K562 (cell line): Measurements from ENCODE around the gene SIRPB2. TPM values are rescaled to one million over a fixed set of nuclear protein-coding genes. Genes with fewer than 3 reads are reported as not detected.

Experiments used
- ATAC-seq: fragments of 200-7000 bp; cut with Tn5 transposase; 3 replicates; pipeline ENCODE4 v1.9.1; 2020; ENCODE audit warnings: moderate library complexity
- BruUV-seq: library from RNA; stranded (reverse); fragments of 400-500 nt; replicated peaks from 2 replicates; lab custom pipeline; 2021; lab: Mats Ljungman, UMichigan
- CTCF ChIA-PET: fragments of 300-600 bp; formaldehyde crosslinking; extraction: SDS; loops from one replicate; lab custom pipeline; 2021; ENCODE audit warnings: low intra/inter-chr PET ratio; lab: Yijun Ruan, JAX
- POLR2A ChIA-PET: fragments of 300-600, 350-650 bp; sonication (Branson Sonifier 250); formaldehyde crosslinking; extraction: SDS; loops from one replicate; lab custom pipeline; 2021; ENCODE audit warnings: antibody characterized with exemption, inconsistent platforms; lab: Yijun Ruan, JAX
- DNase-seq, 4 experiments: peaks; one replicate each; pipeline versions ENCODE4 v3.0.0 to v3.0.0-alpha.2; 2011 to 2018; ENCODE audit warnings: low spot score in 3 of 4, mixed read lengths in 3 of 4; ENCODE audit errors: extremely low read depth in 1 of 4
- FAIRE-seq: peaks from 2 replicates; lab custom pipeline; 2011; peaks lifted over from hg19 to GRCh38; lab: Jason Lieb, UNC
- H2AFZ ChIP-seq: 2 replicates; pipeline ENCODE4 v1.6.0; 2011; ENCODE audit warnings: low read depth, low read length, control low read depth, inconsistent platforms
- H3K27ac ChIP-seq: fragments of 200-600 bp; 3 replicates; pipeline ENCODE4 v1.8.0; 2011; ENCODE audit warnings: low read depth, mild to moderate bottlenecking, control low read depth, inconsistent platforms, low read length, moderate library complexity, mixed read lengths; ENCODE audit errors: extremely low read depth
- H3K27me3 ChIP-seq, 2 experiments: fragments of 300-600 bp in 1 of 2; 2 replicates in 1 of 2; 3 replicates in 1 of 2; pipeline versions ENCODE4 v1.6.0 to v1.8.0; 2011; ENCODE audit warnings: inconsistent platforms in 2 of 2, low read length in 2 of 2, mild to moderate bottlenecking in 1 of 2, mixed read lengths in 1 of 2, moderate library complexity in 1 of 2; ENCODE audit not compliant: control insufficient read depth in 2 of 2, insufficient read depth in 2 of 2
- H3K36me3 ChIP-seq: fragments of 300-600 bp; 3 replicates; pipeline ENCODE4 v1.8.0; 2011; ENCODE audit warnings: mild to moderate bottlenecking, low read length, inconsistent platforms; ENCODE audit not compliant: control insufficient read depth, insufficient read depth
- H3K4me1 ChIP-seq, 2 experiments: fragments of 200-600 bp in 1 of 2; replicated peaks in 1 of 2; 2 replicates in 1 of 2; 3 replicates in 1 of 2; pipeline versions ENCODE4 v1.5.1 to v1.8.0; 2011; ENCODE audit warnings: inconsistent platforms in 2 of 2, low read length in 2 of 2, mild to moderate bottlenecking in 1 of 2, mixed read lengths in 1 of 2, moderate library complexity in 1 of 2; ENCODE audit not compliant: control insufficient read depth in 2 of 2, insufficient read depth in 2 of 2
- H3K4me2 ChIP-seq: 2 replicates; pipeline ENCODE4 v1.6.1; 2011; ENCODE audit warnings: low read length, control low read depth, inconsistent platforms, mixed read lengths; ENCODE audit not compliant: insufficient read depth
- H3K4me3 ChIP-seq: fragments of 200-600 bp; sonication (generic), shearing (Covaris generic); 2 replicates; pipeline ENCODE4 v1.5.1; 2016; ENCODE audit warnings: control low read depth, inconsistent platforms
- H3K79me2 ChIP-seq: fragments of 200-600 bp; 3 replicates; pipeline ENCODE4 v1.8.0; 2011; ENCODE audit warnings: low read length, inconsistent platforms; ENCODE audit not compliant: control insufficient read depth, insufficient read depth
- H3K9ac ChIP-seq, 2 experiments: 2 replicates each; pipeline versions ENCODE4 v1.6.0 to v1.6.1; 2011; ENCODE audit warnings: low read depth in 2 of 2, low read length in 2 of 2, control low read depth in 1 of 2, inconsistent platforms in 1 of 2, mild to moderate bottlenecking in 1 of 2, mixed read lengths in 1 of 2; ENCODE audit not compliant: insufficient read depth in 1 of 2
- H3K9me1 ChIP-seq: one replicate; pipeline ENCODE4 v1.6.0; 2011; ENCODE audit warnings: inconsistent platforms, mild to moderate bottlenecking, low read length, moderate library complexity; ENCODE audit not compliant: control insufficient read depth, insufficient read depth
- H3K9me3 ChIP-seq: replicated peaks from 2 replicates; pipeline ENCODE4 v1.5.1; 2011; ENCODE audit warnings: low read depth, low read length, inconsistent platforms; ENCODE audit not compliant: control insufficient read depth, insufficient read depth
- H4K20me1 ChIP-seq: replicated peaks from 2 replicates; pipeline ENCODE4 v1.6.1; 2011; ENCODE audit warnings: low read length, inconsistent platforms, mixed read lengths; ENCODE audit not compliant: control insufficient read depth, insufficient read depth
- ARID1B ChIP-seq: fragments of 450-650 bp; IDR thresholded peaks from 2 replicates; pipeline ENCODE4 v1.6.1; 2016; ENCODE audit warnings: antibody characterized with exemption, mild to moderate bottlenecking, inconsistent platforms
- CTBP1 ChIP-seq: fragments of 450-650 bp; IDR thresholded peaks from 2 replicates; pipeline ENCODE4 v1.6.1; 2016; ENCODE audit warnings: borderline replicate concordance
- DACH1 ChIP-seq: fragments of 450-650 bp; IDR thresholded peaks from 2 replicates; pipeline ENCODE4 v1.6.1; 2018; ENCODE audit not compliant: partially characterized antibody
- DMBX1 ChIP-seq: fragments of 250-450 bp; sonication (Bioruptor Pico); IDR thresholded peaks from 2 replicates; pipeline ENCODE4 v1.8.0; 2022; ENCODE audit warnings: inconsistent platforms, mild to moderate bottlenecking, moderate library complexity, borderline replicate concordance
- FIP1L1 ChIP-seq: fragments of 200-400 bp; formaldehyde crosslinking; IDR thresholded peaks from 2 replicates; pipeline ENCODE4 v1.6.1; 2018; ENCODE audit warnings: mild to moderate bottlenecking, low read depth, low read length; ENCODE audit not compliant: poor library complexity, severe bottlenecking
- FOXP1 ChIP-seq: sonication (generic); formaldehyde crosslinking; IDR thresholded peaks from 2 replicates; pipeline ENCODE4 v1.8.0; 2022; ENCODE audit warnings: mild to moderate bottlenecking, missing genetic modification reagents
- NFRKB ChIP-seq: fragments of 450-650 bp; IDR thresholded peaks from 2 replicates; pipeline ENCODE4 v1.6.1; 2016; ENCODE audit warnings: low read depth
- POLR2A ChIP-seq: fragments of 450-650 bp; conservative IDR thresholded peaks from 2 replicates; pipeline ENCODE4 v1.6.1; 2016
- STAT5B ChIP-seq: fragments of 250-450 bp; sonication (Bioruptor Pico); IDR thresholded peaks from 2 replicates; pipeline ENCODE4 v1.8.0; 2021; ENCODE audit warnings: mild to moderate bottlenecking, inconsistent platforms
- TAF15 ChIP-seq: fragments of 200-400 bp; formaldehyde crosslinking; IDR thresholded peaks from 2 replicates; pipeline ENCODE4 v1.6.1; 2017; ENCODE audit warnings: mild to moderate bottlenecking, low read depth, low read length, moderate library complexity
- ZFPM2 ChIP-seq: fragments of 250-450 bp; sonication (Bioruptor Pico); IDR thresholded peaks from 2 replicates; pipeline ENCODE4 v1.5.1; 2022; ENCODE audit warnings: mild to moderate bottlenecking
- ZNF551 ChIP-seq: fragments of 250-450 bp; sonication (Bioruptor Pico); IDR thresholded peaks from 2 replicates; pipeline ENCODE4 v1.5.0; 2021; ENCODE audit warnings: mild to moderate bottlenecking, moderate library complexity
- WGBS: fragments of 100-300 bp; shearing (Covaris generic); methylation state at CpG from one replicate; pipeline ENCODE4 v1.1.6; 2016; ENCODE audit warnings: low coverage, mixed read lengths; ENCODE audit not compliant: insufficient coverage; ENCODE audit errors: missing lambda C conversion rate; 5-methylcytosine and 5-hydroxymethylcytosine counted together
- in situ Hi-C: fragments of 300-500 bp; cut with MboI; formaldehyde crosslinking; loops from 4 replicates; pipeline ENCODE4 v1.15.0; 2018; ENCODE audit warnings: inconsistent platforms, mixed read lengths
- intact Hi-C: fragments of 100-400 bp; cut with micrococcal nuclease; formaldehyde crosslinking; loops from 2 replicates; pipeline ENCODE4 v1.14.2; 2022
- polyA plus RNA-seq, 8 experiments: library from polyadenylated mRNA; depleted of rRNA in 4 of 8; stranded (reverse) in 5 of 8; unstranded in 3 of 8; fragments of >200 nt; fragmentation: Nextera tagmentation in 2 of 8; fragmentation: Illumina TruSeq in 1 of 8; extraction: Ambion mirVana in 2 of 8; extraction: Trizol in 1 of 8; gene quantifications; 2 replicates each; pipeline versions ENCODE4 v1.2.1 to v1.2.3, GENCODE V29; 2011 to 2014; ENCODE audit warnings: inconsistent platforms in 1 of 8, missing spikeins in 1 of 8
- total RNA-seq, 7 experiments: library from RNA; depleted of rRNA in 6 of 7; stranded (reverse); fragments of >200 nt in 6 of 7; fragmentation: Illumina TruSeq in 2 of 7; extraction: Trizol in 2 of 7; gene quantifications; 2 replicates each; pipeline versions ENCODE4 v1.2.1 to v1.2.3, GENCODE V29; 2011 to 2021; ENCODE audit warnings: low replicate concordance in 1 of 7
- TF ChIP-seq, protein P1 (sequence below): fragments of 250-450 bp; sonication (Bioruptor Pico); IDR thresholded peaks from 2 replicates; pipeline ENCODE4 v1.8.0; 2021; ENCODE audit warnings: borderline replicate concordance, mild to moderate bottlenecking, moderate library complexity; ENCODE audit not compliant: poor library complexity, severe bottlenecking
- TF ChIP-seq, protein P2 (sequence below): fragments of 450-650 bp; formaldehyde crosslinking; IDR thresholded peaks from 2 replicates; pipeline ENCODE4 v1.4.0; 2022; ENCODE audit warnings: missing genetic modification characterization
- TF ChIP-seq, protein P3 (sequence below): fragments of 250-450 bp; sonication (Bioruptor Pico); IDR thresholded peaks from 2 replicates; pipeline ENCODE4 v1.5.0; 2022; ENCODE audit warnings: mild to moderate bottlenecking

Gene SIRPB2
- total and polyA plus RNA-seq, 9 of the 15 experiments (the other 6 are each of a cell fraction or from before 2014, with no cell fraction given) = 0.07 TPM; not detected in 7

DNA sequence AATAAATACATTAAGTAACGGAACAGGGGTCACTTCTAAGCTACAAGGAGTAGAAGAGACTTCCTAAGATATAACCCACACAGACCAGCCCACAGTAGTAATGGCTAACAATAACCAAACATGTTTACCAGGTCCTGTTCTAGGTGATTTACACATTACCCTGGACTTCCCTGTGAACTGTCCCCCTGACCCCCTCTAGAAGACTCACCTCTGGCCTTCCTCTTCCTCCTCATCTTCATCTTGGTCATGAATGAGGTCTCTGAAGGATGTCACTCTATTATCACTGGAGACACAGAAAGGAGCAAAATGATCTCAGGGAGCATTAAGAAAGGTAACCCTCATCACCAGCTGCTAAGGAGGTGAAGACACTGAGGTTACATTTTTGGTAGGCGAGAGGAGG lies 33.2 kb downstream of the SIRPB2 start:
- H3K79me2 ChIP-seq = peaks cover 33% of the 10 kb centered on the region
- peaks cover 97% of the 10 kb centered on the region for H3K36me3 ChIP-seq
- H2AFZ ChIP-seq = no peak overlapping the region
- ATAC-seq = no peak
- intact Hi-C loops = no loop called here
- no peaks in the 10 kb centered on the region for H3K27me3 ChIP-seq
- DNase-seq = no peak
- BruUV-seq = no TSS peak
- 83% methylated on average over 1 of the region's 2 CpGs for WGBS
- H3K4me1 ChIP-seq = no peaks in the 10 kb centered on the region; a peak in 1 of 5 replicates
- CTCF ChIA-PET = no interaction called here
- H4K20me1 ChIP-seq = no peaks in the 10 kb centered on the region
- POLR2A ChIA-PET = interaction anchor here (1.0 kb wide), 1 partner anchor 11 kb away, joined by 4 read pairs; no protein-coding TSS in a partner anchor
- FAIRE-seq = no peak
- no peak overlapping the region for H3K27ac ChIP-seq
- TF ChIP-seq FOXP1 (CRISPR knock-in tag) (no peak), NFRKB (no peak), STAT5B (no peak), ARID1B (no peak), FIP1L1 (no peak), DMBX1 (CRISPR knock-in tag) (no peak), DACH1 (no peak), POLR2A (no peak), ZNF551 (CRISPR knock-in tag) (no peak), ZFPM2 (CRISPR knock-in tag) (no peak), CTBP1 (no peak), TAF15 (no peak)
- TF ChIP-seq, protein P1, sequence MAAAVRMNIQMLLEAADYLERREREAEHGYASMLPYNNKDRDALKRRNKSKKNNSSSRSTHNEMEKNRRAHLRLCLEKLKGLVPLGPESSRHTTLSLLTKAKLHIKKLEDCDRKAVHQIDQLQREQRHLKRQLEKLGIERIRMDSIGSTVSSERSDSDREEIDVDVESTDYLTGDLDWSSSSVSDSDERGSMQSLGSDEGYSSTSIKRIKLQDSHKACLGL (CRISPR knock-in tag) = no peak
- TF ChIP-seq, protein P2, sequence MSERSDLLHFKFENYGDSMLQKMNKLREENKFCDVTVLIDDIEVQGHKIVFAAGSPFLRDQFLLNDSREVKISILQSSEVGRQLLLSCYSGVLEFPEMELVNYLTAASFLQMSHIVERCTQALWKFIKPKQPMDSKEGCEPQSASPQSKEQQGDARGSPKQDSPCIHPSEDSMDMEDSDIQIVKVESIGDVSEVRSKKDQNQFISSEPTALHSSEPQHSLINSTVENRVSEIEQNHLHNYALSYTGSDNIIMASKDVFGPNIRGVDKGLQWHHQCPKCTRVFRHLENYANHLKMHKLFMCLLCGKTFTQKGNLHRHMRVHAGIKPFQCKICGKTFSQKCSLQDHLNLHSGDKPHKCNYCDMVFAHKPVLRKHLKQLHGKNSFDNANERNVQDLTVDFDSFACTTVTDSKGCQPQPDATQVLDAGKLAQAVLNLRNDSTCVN (CRISPR knock-in tag) = no peak
- TF ChIP-seq, protein P3, sequence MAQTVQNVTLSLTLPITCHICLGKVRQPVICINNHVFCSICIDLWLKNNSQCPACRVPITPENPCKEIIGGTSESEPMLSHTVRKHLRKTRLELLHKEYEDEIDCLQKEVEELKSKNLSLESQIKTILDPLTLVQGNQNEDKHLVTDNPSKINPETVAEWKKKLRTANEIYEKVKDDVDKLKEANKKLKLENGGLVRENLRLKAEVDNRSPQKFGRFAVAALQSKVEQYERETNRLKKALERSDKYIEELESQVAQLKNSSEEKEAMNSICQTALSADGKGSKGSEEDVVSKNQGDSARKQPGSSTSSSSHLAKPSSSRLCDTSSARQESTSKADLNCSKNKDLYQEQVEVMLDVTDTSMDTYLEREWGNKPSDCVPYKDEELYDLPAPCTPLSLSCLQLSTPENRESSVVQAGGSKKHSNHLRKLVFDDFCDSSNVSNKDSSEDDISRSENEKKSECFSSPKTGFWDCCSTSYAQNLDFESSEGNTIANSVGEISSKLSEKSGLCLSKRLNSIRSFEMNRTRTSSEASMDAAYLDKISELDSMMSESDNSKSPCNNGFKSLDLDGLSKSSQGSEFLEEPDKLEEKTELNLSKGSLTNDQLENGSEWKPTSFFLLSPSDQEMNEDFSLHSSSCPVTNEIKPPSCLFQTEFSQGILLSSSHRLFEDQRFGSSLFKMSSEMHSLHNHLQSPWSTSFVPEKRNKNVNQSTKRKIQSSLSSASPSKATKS (CRISPR knock-in tag) = no peak
- TF ChIP-seq, all 486 proteins: peak for 0
- no peaks in the 10 kb centered on the region for H3K9me1 ChIP-seq
- H3K9me3 ChIP-seq = no peaks in the 10 kb centered on the region
- H3K9ac ChIP-seq = no peak overlapping the region
- no peak overlapping the region for H3K4me2 ChIP-seq
- H3K4me3 ChIP-seq = no peak overlapping the region
- in situ Hi-C loops = no loop called here
